Thyroid gland (tissue), 4 donors: Measurements from ENCODE around the gene MGLL. TPM values are rescaled to one million over a fixed set of nuclear protein-coding genes. Genes with fewer than 3 reads are reported as not detected.
"Not testable (repeated sequence)": the region's sequence is repeated elsewhere in the genome, so short reads cannot be mapped to it uniquely, and the experiment has no call there.

Source experiments
- DNase-seq, 2 donors: peaks; one replicate each; pipeline ENCODE4 v3.0.0-alpha.2; 2019
- H3K27ac ChIP-seq, 3 donors: fragments of 200-600 bp; sonication (generic); 1 replicate in 2 of 3; 2 replicates in 1 of 3; pipeline ENCODE4 v1.5.1; 2016 to 2019; ENCODE audit warnings: mild to moderate bottlenecking in 1 of 3, moderate library complexity in 1 of 3
- H3K27me3 ChIP-seq: fragments of 200-600 bp; sonication (generic); one replicate; pipeline ENCODE4 v1.5.1; 2019
- H3K36me3 ChIP-seq, 2 donors: fragments of 200-600 bp; sonication (generic); one replicate each; pipeline ENCODE4 v1.5.1; 2016 to 2019
- H3K4me1 ChIP-seq, 2 donors: fragments of 200-600 bp; sonication (generic); one replicate each; pipeline ENCODE4 v1.5.1; 2017 to 2019
- H3K4me3 ChIP-seq, 3 donors: fragments of 200-600 bp; sonication (generic); replicated peaks in 1 of 3; 1 replicate in 2 of 3; 2 replicates in 1 of 3; pipeline ENCODE4 v1.5.1; 2016; ENCODE audit warnings: mild to moderate bottlenecking in 1 of 3
- H3K9me3 ChIP-seq: fragments of 200-600 bp; sonication (generic); one replicate; pipeline ENCODE4 v1.5.1; 2017
- POLR2A ChIP-seq, 2 donors: fragments of 450-650 bp; IDR thresholded peaks; one replicate each; pipeline ENCODE4 v1.6.1; 2017; ENCODE audit warnings: antibody characterized with exemption in 2 of 2, mild to moderate bottlenecking in 2 of 2, moderate library complexity in 1 of 2
- WGBS, 2 donors: methylation state at CpG; one replicate each; pipeline ENCODE4 v1.1.5; 2017; 5-methylcytosine and 5-hydroxymethylcytosine counted together
- intact Hi-C: fragments of 100-400 bp; cut with DNase I; formaldehyde crosslinking; loops from one replicate; pipeline ENCODE4 v1.15.1; 2023
- total RNA-seq, 4 donors: library from RNA; depleted of rRNA; stranded (reverse); fragments of >200 nt; gene quantifications; one replicate each; pipeline ENCODE4 v1.2.3, GENCODE V29; 2016
- TF ChIP-seq, protein P1 (sequence below), 6 experiments: fragments of 200-600 bp in 3 of 6; fragments of 450-650 bp in 3 of 6; sonication (generic) in 3 of 6; IDR thresholded peaks; one replicate each; pipeline ENCODE4 v1.5.1; 2016 to 2019; ENCODE audit warnings: antibody characterized with exemption in 6 of 6, mild to moderate bottlenecking in 2 of 6, inconsistent platforms in 1 of 6, moderate library complexity in 1 of 6

The MGLL gene
- total RNA-seq, 4 donors from 2014 or later: 12.4 to 24.7 (median 18.4) TPM

DNA sequence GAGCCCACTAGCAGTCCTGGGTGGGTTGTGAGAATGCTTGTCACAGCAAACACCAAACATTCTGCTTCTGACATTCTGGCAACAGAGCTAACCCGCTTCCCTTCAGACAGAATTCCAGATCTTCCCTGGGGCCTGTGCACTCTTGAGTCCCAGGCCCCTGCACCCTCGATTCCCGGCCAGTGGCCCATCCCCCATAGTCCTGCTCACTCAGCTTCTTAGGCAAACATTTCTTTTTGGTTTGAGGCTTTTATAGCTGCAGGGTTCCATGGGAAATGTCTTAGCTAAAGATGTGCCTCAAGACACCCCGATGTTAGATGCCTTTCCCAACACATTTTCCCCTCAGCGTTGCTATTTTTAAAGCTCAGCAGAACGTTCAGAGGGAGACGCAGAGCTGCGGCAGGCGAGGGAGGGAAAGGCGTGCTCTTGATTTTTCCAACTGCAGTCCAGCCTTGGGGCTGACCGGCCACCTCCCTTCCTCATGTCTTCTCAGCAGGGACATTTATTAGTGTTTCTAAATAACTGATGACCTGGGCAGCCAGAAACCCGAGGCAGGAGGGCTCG lies 114.4 kb downstream of the MGLL start:
- Histone ChIP-seq H3K27ac (peak overlapping the region in 2 of 3 donors; percentile 2 to 40), H3K36me3 (no peaks in the 10 kb centered on the region), H3K9me3 (no peaks in the 10 kb centered on the region), H3K27me3 (no peaks in the 10 kb centered on the region), H3K4me1 (no peaks in the 10 kb centered on the region), H3K4me3 (no peak overlapping the region)
- TF ChIP-seq, protein P1, sequence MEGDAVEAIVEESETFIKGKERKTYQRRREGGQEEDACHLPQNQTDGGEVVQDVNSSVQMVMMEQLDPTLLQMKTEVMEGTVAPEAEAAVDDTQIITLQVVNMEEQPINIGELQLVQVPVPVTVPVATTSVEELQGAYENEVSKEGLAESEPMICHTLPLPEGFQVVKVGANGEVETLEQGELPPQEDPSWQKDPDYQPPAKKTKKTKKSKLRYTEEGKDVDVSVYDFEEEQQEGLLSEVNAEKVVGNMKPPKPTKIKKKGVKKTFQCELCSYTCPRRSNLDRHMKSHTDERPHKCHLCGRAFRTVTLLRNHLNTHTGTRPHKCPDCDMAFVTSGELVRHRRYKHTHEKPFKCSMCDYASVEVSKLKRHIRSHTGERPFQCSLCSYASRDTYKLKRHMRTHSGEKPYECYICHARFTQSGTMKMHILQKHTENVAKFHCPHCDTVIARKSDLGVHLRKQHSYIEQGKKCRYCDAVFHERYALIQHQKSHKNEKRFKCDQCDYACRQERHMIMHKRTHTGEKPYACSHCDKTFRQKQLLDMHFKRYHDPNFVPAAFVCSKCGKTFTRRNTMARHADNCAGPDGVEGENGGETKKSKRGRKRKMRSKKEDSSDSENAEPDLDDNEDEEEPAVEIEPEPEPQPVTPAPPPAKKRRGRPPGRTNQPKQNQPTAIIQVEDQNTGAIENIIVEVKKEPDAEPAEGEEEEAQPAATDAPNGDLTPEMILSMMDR (IDR thresholded peaks at IDR 0.05): no peak
- no peak for TF ChIP-seq POLR2A (IDR thresholded peaks at IDR 0.05)
- WGBS, 2 donors: 35 to 45% methylated on average over 13 of the region's 13 CpGs
- intact Hi-C loops: no loop called here
- DNase-seq: no peak

DNA sequence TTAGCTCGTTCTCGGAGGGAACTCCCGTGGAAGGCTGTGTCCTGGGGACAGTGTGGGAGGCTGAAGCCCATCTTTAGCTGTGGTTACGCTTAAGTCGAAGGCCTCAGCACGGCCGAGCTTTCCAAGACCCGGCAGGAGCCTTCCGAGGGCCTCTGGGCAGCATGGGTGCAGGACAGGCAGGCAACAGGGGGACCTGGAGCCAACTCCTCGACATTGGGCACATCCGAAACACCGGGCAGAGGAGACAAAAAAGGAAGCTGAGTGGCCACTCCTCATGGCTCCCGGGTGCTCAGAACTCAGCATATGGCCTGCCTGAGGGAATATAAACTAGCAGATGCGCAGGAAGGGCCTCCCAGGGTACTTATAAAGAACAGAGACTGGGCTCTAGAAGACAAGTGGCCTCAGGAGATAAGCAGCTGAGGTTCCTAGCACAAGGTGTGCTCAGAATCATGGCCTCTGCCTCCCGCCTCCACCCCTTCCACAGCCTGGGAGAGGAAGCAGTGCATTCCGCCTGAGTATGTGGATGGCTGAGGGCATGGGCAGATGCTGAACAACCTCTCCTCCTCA lies 115.4 kb downstream of the MGLL start:
- intact Hi-C loops: no loop called here

DNA sequence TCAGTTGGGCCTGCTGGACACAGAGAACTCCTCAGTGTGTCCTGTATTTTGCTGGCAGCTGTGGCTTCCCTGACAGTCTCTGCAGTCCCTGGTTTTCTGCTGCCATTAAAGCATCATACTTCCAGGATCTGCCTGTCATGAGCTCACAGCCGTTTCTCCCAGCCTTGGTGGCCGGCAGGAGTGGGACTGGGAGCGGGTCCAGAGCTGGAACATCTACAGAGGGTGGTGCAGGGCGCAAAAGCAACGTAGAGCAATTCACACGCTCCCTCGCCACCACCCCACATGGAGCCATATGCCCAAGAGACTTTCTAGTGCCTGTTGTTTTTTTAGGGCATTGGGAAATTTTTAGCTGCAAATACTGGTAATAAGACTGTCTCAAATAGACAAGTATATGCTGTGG lies 116.0 kb downstream of the MGLL start:
- WGBS, 2 donors: 46 to 61% methylated on average over 7 of the region's 7 CpGs
- Histone ChIP-seq H3K27me3 (no peaks in the 10 kb centered on the region), H3K27ac (peak overlapping the region in 1 of 3 donors; percentile 40), H3K9me3 (no peaks in the 10 kb centered on the region), H3K4me1 (peaks cover 0 to 12% of the 10 kb centered on the region in 2 donors), H3K4me3 (no peak overlapping the region), H3K36me3 (no peaks in the 10 kb centered on the region)
- intact Hi-C loops: no loop called here
- no peak for TF ChIP-seq POLR2A (IDR thresholded peaks at IDR 0.05)
- TF ChIP-seq, protein P1 (IDR thresholded peaks at IDR 0.05): no peak
- no peak for DNase-seq

More for the DNA sequence above, 115.4 kb downstream of the MGLL start:
- Histone ChIP-seq H3K4me1 (peaks cover 0 to 7% of the 10 kb centered on the region in 2 donors), H3K27me3 (no peaks in the 10 kb centered on the region), H3K27ac (peak overlapping the region in 2 of 3 donors; percentile 17 to 40), H3K36me3 (no peaks in the 10 kb centered on the region), H3K9me3 (no peaks in the 10 kb centered on the region), H3K4me3 (no peak overlapping the region)
- WGBS, 2 donors: 76 to 81% methylated on average over 16 of the region's 16 CpGs
- TF ChIP-seq POLR2A (IDR thresholded peaks at IDR 0.05): no peak
- TF ChIP-seq, protein P1 (IDR thresholded peaks at IDR 0.05): no peak
- DNase-seq: no peak

DNA sequence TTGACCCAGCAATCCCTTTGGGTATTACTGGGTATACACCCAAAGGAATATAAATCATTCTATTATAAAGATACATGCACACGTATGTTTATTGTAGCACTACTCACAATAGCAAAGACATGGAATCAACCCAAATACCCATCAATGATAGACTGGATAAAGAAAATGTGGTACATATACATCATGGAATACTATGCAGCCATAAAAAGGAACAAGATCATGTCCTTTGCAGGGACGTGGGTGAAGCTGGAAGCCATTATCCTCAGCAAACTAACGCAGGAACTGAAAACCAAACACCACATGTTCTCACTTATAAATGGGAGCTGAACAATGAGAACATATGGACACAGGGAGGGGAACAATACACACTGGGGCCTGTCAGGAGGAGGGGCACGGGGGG lies 117.5 kb downstream of the MGLL start:
- H3K4me3 ChIP-seq, H3K9me3 ChIP-seq, H3K27me3 ChIP-seq, H3K27ac ChIP-seq, H3K36me3 ChIP-seq, DNase-seq, intact Hi-C loops: not testable (repeated sequence)
- 91 to 93% methylated on average over 4 of the region's 4 CpGs for WGBS, 2 donors
- H3K4me1 ChIP-seq: peaks cover 0 to 13% of the 10 kb centered on the region in 2 donors

DNA sequence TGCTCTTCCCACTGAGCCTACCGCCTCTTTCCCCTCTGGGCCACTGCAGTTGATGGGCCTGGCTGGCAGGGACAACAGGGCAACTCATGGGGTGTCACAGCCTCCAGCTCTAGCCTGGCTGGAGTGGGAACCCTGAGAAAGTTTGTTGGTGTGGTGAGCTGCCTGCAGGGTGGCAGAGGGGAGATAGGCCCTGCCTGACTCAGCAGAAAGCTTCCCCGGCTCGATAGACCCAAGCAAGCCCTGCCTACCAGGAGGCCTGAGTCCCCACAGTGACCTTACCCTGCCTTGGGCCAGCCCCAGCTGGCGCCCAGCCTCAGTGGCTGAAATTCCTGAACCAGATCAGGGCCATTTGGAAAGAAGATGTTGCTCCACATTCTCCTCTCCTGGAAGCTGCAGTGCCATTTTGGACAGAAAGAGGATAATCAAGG lies 120.2 kb downstream of the MGLL start:
- TF ChIP-seq, protein P1 (IDR thresholded peaks at IDR 0.05): no peak
- TF ChIP-seq POLR2A (IDR thresholded peaks at IDR 0.05): no peak
- Histone ChIP-seq H3K36me3 (no peaks in the 10 kb centered on the region), H3K27me3 (no peaks in the 10 kb centered on the region), H3K27ac (peak overlapping the region in 1 of 3 donors; percentile 57), H3K4me3 (no peak overlapping the region), H3K9me3 (no peaks in the 10 kb centered on the region), H3K4me1 (peaks cover 15 to 36% of the 10 kb centered on the region in 2 donors)
- WGBS, 2 donors: 100% methylated on average over 1 to 2 of the region's 4 CpGs
- intact Hi-C loops: no loop called here
- DNase-seq: no peak
